HG03378 (cell line): ENCODE results near the gene FAM72C.
"Not testable (repeated sequence)": the region's sequence is repeated elsewhere in the genome, so short reads cannot be mapped to it uniquely, and the experiment has no call there.

ENCODE experiments used
- ATAC-seq: cut with Tn5 transposase; IDR thresholded peaks from one replicate; pipeline ENCODE4 v1.9.1; 2021; ENCODE audit warnings: mild to moderate bottlenecking, moderate library complexity; ENCODE audit not compliant: unreplicated experiment

FAM72C gene

GRCh38 chr1:143918552-143918951, 53.2 kb downstream of the FAM72C start:
- not testable (repeated sequence) for ATAC-seq

DNA sequence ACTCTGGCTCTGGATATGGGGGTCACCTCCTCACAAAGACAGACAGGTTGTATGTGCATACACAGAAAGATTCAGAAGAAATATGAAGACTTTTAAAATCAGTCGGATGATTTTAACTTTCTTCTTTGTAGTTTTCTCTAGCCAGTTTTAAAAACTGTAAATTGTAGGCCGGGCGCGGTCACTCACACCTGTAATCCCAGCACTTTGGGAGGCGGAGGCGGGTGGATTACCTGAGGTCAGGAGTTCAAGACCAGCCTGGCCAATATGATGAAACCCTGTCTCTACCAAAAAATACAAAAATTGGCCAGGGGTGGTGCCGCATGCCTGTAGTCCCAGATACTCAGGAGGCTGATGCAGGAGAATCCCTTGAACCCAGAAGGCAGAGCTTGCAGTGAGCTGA, 58.1 kb downstream of the FAM72C start:
- not testable (repeated sequence) for ATAC-seq
